HG03521 (cell line): Measurements from ENCODE around the gene TBCK.
"Not testable (repeated sequence)": the region's sequence is repeated elsewhere in the genome, so short reads cannot be mapped to it uniquely, and the experiment has no call there.

ENCODE experiments used
- ATAC-seq: cut with Tn5 transposase; IDR thresholded peaks from one replicate; pipeline ENCODE4 v1.9.1; 2021; ENCODE audit warnings: mild to moderate bottlenecking, moderate library complexity; ENCODE audit not compliant: unreplicated experiment

Gene TBCK

DNA sequence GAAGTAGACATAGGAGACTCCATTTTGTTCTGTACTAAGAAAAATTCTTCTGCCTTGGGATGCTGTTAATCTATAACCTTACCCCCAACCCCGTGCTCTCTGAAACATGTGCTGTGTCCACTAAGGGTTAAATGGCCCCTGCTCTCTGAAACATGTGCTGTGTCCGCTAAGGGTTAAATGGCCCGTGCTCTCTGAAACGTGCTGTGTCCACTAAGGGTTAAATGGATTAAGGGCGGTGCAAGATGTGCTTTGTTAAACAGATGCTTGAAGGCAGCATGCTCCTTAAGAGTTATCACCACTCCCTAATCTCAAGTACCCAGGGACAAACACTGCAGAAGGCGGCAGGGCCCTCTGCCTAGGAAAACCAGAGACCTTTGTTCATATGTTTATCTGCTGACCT, 5.8 kb upstream of the TBCK start:
- ATAC-seq: not testable (repeated sequence)

DNA sequence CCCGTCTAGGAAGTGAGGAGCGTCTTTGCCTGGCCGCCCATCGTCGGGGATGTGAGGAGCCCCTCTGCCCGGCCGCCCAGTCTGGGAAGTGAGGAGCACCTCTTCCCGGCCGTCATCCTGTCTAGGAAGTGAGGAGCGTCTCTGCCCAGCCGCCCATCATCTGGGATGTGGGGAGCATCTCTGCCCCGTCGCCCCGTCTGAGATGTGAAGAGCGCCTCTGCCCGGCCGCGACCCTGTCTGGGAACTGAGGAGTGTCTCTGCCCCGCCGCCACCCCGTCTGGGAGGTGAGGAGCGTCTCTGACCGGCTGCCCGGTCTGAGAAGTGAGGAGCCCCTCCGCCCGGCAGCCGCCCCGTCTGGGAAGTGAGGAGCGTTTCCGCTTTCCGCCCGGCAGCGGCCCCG, 5.2 kb upstream of the TBCK start:
- not testable (repeated sequence) for ATAC-seq

DNA sequence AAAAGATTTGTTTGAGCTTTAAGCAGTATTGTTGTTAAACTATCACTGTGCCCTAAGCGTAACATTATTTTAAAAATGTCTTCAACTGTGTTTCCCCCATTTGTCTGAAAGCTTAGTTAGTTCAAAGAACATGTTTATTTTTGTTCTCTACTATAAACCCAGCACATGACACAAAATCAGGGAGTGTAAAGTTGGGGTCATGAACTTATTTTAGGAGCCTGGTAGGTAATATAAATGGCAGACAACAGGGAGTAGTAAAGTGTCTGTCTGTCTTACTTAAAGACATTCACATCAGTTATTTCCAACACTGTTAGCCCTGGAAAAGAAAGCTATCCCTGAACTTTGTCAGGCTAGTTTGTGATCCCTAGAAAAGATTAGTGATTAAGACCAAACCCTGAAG, 4.2 kb upstream of the TBCK start:
- no peak for ATAC-seq

DNA sequence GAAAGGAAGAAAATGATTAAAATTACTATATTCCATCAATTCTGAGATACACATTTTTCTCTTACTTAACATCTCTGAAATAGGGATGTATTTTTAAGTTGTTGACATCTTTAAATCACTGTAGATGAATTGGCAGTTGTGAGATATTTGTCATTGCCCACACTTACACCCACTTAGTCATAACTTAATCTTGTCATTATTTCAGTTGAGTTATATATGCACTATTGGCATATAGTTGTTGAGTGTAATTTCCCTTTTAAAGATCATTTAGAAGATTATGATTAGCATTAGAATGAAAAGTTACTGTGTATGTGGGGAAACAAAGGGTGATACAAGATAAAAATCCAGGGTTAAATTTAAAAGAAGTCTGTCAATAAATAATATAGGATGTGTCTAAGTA, 2.5 kb upstream of the TBCK start:
- no peak for ATAC-seq

DNA sequence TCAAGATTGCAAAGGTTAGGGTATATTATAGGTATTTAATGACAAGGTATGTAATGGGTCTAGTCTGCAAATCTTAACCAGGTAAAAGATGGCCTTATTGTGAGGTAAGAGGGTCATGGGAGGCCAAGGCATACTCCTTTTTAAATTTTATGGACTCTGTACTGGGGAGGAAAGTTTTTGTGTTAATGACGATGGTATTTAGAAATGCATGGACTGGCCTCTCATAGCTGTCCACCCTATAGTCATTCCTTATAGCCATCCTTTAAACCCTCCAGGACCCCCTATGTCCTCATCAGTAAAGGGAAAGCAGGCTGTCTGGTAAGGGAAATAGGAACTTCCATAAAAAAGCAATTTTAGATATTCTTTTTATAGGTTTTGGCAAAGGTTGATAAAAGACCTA, 1.8 kb upstream of the TBCK start:
- ATAC-seq: no peak

DNA sequence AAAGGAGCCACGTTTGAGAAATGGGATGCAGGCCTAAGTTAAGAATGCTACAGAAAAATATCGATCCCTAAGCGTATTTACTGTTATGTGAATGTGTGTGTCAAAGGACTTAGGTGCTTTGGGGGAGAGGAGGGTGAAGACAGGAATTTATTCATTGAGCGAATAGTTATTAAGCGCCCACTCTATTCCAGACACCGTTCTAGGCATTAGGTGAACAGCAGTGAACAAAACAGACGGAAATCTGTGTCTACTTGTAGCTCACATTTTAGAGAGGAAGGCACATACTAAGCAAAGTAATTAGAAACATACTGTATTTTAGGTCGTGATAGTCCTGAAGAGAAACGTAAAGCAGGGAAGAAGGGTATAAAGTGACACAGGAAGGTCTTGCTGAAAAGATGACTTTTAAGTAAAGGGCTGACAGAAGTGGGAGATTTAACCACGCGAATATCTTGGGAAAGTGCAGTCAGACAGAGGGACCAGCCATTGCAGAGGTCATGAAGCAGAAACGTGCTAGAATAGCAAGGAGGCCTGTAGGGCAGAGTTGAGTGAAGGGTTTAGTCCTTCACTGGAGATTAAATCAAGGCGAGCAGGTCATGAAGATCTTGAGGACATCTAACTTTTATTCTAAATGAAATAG, 882 bp upstream of the TBCK start:
- no peak for ATAC-seq

DNA sequence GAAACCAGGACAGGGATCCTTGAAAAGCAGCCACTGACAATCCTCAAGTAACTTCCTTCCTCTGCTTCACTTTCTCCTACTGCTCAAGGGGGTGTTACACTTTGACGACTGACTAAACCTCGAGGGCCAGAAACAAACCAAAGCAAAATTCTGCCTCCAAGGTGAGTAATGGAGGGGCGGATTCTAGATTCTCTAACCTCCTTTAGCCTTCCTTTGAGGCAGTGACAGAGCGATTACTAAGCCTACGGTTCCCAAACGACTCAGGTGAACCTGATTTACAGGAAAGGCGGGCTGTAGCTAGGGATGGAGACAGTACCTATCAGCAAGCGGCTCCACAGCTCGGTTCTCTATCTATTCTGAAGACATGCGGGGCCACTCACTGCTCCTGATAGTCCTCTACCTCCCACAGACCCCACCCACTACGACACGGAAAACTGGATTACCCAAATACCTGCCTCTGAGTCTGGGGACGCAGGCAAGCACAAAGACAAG, 487 bp downstream of the TBCK start:
- peak; percentile 17 for ATAC-seq

DNA sequence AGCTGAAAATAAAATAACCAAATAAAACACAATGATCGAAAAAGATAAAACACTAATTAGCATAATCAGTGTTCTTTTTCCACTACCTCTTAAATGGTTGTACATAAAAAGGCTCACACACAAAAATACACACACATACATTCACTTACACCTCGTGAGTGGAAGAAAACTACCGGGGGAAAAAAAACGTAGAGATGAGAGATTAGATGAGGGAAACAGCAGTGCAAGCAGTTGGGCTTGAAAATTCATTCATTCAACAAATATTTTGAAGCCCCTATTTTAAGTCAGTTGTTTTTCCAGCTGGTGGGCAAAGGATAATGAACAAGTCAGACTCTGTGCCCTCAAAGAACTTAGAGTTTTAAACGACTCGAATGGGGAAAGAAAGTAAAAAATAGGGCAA, 1.0 kb downstream of the TBCK start:
- ATAC-seq: no peak

DNA sequence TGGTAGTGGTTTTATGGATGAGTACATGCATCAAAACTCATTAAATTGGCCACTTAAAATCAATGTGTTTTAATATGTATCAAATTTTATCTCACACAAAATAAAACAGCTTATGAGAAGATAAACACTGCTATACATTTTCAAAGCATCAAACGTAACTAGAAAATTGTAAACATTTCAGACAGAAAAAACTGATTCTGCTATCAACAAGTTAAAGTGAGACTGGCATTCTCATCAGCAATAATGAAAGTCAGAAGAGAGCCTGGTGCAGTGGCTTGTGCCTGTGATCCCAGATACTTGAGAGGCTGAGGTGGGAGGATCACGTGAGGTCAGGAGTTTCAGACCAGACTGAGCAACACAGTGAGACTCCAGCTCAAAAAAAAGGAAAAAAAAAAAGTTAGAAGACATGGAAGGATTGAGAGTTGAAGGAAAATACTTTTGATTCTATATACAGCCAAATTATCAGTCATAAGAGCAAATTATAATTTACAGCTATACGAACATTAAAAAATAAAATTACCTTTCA, 2.9 kb downstream of the TBCK start:
- ATAC-seq: no peak

DNA sequence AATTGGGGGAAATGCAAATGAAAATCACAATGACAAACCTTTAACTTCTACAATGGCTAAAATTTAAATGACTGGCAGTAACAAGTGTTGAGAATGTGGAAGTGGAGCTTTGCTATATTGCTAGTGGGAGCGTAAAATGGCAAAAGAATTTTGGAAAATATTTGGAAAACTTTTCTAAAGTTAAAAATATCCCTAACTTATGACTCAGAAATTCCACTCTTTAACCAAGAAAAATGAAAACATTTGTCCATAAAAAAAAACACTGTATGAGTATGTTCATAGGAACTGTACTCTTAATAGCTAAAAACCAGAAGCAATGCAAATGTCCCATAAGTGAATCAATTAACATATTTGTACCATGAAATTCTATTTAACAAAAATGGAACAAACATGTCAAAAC, 3.6 kb downstream of the TBCK start:
- no peak for ATAC-seq

DNA sequence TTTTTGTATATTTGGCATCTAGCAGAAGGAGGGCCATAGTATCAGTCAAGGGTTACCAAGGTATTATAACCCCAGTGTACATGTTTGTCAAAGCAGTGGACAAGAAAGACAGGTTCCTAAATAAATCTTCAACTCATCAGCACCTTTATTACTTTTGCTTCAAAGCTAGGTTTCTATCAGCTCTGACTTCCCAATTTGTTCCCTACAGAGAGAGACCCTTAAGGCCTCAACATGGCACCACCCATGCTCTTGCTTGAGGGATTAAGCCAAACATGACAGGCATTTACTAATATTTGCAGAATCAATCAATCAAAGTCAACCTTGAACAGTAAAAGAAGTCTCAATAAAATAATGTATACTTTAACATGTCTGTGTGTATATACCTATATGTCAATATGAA, 9.4 kb downstream of the TBCK start:
- no peak for ATAC-seq

DNA sequence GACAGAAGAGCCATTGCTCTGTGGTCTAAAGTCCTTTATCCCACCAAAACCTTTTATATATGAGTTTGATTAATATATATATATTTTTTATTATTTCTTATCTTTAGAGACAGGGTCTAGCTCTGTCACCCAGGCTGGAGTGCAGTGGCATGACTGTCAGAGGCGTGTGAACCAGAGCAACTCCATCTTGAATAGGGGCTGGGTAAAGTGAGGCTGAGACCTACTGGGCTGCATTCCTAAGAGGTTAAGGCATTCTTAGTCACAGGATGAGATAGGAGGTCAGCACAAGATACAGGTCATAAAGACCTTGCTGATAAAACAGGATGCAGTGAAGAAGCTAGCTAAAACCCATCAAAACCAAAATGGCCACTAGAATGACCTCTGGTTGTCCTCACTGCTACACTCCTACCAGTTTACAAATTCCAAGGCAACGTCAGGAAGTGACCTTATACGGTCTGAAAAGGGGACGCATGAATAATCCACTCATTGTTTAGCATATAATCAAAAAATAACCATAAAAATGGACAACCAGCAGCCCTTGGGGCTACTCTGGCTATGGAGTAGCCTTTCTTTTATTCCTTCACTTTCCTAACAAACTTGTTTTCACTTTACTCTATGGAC, 10.5 kb downstream of the TBCK start:
- ATAC-seq: no peak

DNA sequence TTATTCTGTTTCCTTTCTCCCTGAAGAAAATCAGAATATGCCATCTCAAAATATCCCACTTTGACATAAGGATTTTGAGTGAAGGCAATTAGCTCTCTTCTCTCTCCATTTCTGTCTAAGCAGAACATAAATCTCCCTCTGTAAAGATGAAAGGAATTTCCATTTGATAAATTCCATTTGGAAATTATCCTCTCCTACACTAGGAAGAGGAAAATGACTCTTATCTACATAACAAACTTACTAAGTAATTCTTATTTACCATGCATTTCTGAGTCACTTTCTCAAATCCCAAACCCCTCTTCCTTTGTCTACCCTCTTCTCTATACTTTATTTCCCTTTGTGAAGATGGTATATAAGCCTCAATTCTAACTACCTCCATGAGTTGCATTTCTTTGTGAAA, 11.4 kb downstream of the TBCK start:
- ATAC-seq: no peak

DNA sequence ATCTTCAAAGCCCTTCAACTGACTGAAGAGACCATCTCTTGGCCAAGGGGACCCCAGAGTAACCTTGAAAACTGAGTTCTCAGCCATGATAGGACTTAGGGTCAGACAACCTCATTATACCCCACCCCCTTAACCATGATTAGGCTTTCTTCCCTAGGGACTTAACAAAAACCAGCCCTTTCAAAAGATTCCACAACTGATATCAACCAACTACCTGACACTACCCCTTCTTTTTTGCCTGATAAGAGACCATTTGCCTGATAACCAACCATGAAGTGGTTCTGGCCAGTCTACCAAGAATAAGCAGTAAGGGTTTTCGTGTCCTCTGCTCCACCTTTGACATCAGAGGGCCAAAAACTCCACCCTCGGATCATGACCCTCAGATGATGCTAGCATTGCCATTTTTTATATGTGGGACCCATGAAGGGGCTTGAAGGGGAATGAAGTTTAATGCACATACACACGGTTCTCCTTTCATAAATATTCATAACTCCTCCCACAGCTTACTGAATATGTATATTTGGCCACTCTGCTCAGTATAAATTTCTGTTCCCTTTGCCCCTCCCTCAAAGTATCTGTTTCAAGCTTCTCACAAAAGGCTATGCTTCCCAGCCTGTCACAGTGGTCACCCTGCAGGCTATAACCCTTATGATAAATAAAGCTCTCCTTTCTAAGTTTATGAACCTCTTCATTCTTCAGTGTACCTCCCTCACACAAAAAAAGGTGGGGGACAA, 12.3 kb downstream of the TBCK start:
- ATAC-seq: no peak

DNA sequence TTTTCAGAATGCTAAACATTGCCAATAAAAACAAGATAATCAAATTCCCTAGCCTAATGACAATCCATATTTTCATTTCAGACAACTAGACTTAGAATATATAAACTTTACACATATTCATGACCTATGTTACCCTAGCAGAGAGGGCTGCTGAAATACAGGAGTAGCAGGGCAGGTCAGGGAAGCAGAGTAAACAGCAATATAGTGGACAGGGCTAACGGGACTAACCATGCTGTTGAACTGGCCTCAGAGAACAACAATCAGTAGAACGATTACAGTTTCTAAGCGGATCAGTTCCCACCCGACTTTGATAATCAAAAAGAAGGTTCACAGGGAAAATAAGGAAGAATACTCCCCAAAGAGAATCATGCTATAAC, 14.0 kb downstream of the TBCK start:
- no peak for ATAC-seq

DNA sequence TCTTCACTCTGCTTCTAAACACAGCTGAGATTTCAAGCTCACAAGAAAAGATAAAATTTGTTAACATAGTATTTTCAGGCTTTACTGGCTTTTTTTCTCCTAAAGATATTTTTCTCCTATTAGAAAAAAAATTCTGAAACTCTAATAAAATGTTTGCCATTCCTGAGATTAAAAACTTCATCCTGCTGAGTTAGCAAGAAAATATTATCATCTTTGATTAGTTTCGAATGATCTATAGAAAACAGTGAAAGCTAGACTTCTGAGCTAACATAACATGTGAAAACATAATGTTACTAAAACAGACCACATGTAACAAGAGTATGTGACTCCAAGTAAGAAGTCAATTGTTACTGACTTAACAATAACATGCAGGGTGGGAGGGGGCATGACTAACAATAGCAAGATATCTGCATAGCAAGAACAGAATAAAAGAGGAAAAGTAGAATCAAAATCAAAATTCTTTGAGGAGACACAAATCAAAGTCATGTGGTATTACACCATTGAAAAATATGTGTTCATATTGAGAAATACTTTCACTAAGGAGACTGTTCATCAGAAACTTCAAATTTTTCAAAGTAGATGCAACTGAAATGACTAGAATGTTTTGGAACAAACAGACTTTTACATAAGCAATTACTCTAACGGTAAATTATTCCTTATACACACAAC, 14.5 kb downstream of the TBCK start:
- no peak for ATAC-seq

DNA sequence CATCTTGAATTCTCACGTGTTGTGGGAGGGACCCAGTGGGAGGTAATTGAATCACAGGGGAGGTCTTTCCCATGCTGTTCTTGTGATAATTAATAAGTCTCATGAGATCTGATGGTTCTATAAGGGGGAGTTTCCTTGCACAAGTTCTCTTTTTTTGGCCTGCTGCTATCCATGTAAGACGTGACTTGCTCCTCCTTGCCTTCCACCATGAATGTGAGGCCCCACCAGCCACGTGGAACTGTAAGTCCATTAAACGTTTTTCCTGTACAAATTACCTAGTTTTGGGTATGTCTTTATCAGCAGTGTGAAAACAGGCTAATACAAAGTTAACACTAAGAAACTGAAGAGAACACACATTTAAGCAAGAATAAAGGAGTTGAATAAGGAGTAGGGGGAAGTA, 16.0 kb downstream of the TBCK start:
- ATAC-seq: no peak

DNA sequence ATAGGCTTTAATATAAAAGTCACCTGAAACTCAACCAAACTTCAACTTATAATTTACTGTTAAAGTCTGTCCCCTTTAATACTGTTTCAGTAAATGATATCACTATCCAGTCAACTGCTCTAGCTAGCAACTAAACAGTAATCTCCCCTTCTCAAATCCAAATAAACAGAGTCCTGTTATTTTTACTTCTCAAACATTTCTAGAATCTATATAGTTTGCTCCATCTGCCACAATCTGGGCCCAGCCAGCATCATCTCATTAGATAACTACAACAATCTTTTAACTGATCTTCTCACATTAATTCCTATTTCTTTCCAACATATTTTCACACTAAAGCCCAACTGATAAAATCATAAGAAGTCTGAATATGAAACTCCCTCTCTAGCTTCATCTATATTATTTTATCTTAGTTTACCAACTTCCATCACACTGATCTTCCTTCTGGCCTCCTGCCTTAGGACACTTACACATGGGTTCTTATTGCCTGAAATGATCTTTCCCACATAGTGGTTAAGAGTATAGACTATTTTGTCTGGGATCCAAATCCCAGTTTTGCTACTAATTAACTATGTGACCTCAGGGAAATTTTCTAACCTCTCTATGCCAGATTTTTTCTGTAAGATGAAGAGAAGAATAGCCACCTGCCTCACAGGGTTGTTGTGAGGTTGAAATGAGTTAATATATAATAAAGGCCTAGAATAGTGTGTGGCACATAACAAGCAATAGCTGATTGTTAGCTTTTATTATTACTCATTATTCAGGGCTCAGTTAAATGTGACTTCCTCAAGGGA, 18.6 kb downstream of the TBCK start:
- ATAC-seq: no peak

DNA sequence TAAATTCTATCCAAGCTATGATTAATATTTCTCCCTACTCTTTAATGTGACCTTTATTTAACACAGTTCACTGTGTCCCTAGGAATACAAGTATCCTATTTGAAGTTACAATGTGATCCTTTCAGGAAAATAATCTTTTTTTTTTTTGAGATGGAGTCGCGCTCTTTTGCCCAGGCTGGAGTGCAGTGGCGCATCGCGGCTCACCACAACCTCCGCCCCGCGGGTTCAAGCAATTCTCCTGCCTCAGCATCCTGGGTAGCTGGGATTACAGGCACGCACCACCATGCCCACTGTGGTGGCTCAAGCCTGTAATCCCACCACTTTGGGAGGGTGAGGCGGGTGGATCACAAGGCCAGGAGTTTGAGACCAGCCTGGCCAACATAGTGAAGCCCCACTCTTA, 21.9 kb downstream of the TBCK start:
- ATAC-seq: no peak

DNA sequence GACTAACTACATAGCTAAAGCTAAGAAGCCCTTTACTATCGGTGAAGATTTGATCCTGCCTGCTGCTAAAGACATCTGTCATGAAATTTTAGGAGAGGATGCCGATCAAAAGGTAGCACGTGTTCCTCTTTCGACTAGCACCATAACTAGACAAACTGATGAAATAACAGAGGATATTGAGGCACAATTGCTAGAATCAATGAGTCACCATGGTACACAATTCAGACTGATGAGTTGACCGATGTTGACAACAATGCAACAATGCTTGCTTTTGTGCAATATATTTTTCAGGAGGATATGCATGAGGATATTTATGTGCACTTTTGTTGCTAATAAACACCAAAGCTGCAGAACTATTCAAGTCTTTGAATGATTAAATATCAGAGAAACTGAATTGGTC, 24.3 kb downstream of the TBCK start:
- ATAC-seq: no peak

DNA sequence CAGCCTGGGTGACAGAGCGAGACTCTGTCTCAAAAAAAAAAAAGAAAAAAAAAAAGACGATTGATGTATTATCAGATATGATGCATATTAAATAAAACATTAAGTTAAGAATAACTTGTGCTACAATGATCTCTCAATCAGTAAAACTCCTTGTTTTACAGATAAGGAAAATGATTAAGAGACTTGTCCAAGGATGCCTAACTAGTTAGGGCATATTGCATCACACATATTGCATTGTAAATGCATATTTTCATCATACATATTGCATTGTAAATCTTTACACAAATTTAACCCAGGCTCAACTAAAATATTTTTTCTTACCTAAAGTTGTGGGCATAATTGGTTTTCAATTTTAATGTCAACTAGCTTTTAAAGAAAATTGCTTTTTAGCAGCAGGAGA, 26.3 kb downstream of the TBCK start:
- no peak for ATAC-seq
